Esophagus muscularis mucosa (tissue), 3 donors: Measurements from ENCODE around the gene PLA2G4D.

Source experiments
- POLR2AphosphoS5 ChIP-seq, 2 donors: sonication (generic); formaldehyde crosslinking; IDR thresholded peaks; one replicate each; pipeline ENCODE4 v1.6.1; 2017; ENCODE audit warnings: antibody characterized with exemption in 2 of 2
- TF ChIP-seq, protein P1 (sequence below), 3 experiments: fragments of 200-600 bp in 2 of 3; fragments of 450-650 bp in 1 of 3; sonication (generic) in 2 of 3; IDR thresholded peaks; one replicate each; pipeline ENCODE4 v1.5.1; 2017 to 2019; ENCODE audit warnings: antibody characterized with exemption in 3 of 3, mild to moderate bottlenecking in 2 of 3, moderate library complexity in 1 of 3

- TF ChIP-seq, protein P1, sequence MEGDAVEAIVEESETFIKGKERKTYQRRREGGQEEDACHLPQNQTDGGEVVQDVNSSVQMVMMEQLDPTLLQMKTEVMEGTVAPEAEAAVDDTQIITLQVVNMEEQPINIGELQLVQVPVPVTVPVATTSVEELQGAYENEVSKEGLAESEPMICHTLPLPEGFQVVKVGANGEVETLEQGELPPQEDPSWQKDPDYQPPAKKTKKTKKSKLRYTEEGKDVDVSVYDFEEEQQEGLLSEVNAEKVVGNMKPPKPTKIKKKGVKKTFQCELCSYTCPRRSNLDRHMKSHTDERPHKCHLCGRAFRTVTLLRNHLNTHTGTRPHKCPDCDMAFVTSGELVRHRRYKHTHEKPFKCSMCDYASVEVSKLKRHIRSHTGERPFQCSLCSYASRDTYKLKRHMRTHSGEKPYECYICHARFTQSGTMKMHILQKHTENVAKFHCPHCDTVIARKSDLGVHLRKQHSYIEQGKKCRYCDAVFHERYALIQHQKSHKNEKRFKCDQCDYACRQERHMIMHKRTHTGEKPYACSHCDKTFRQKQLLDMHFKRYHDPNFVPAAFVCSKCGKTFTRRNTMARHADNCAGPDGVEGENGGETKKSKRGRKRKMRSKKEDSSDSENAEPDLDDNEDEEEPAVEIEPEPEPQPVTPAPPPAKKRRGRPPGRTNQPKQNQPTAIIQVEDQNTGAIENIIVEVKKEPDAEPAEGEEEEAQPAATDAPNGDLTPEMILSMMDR (IDR thresholded peaks at IDR 0.05) = no peak
- no peak for TF ChIP-seq POLR2AphosphoS5 (IDR thresholded peaks at IDR 0.05)
Observed at GRCh38 chr15:42093966-42094365, 396 bp downstream of the PLA2G4D start.
